NCI-H2107 (cell line): Measurements from ENCODE around the gene CD79B.
"Not testable (repeated sequence)": the region's sequence is repeated elsewhere in the genome, so short reads cannot be mapped to it uniquely, and the experiment has no call there.

Experiments used
- DNase-seq: peaks from one replicate; lab custom pipeline; 2025; lab: John Stamatoyannopoulos, UW

Gene CD79B

GRCh38 chr17:63910096-63910495, 22.0 kb downstream of the CD79B start:
- no peak for DNase-seq

- DNase-seq: not testable (repeated sequence)
Measured at GRCh38 chr17:63909586-63909985, 22.5 kb downstream of the CD79B start.

GRCh38 chr17:63907161-63907778, 24.9 kb downstream of the CD79B start:
- peak; percentile 21 for DNase-seq

GRCh38 chr17:63904796-63905195, 27.3 kb downstream of the CD79B start:
- not testable (repeated sequence) for DNase-seq

GRCh38 chr17:63903787-63904201, 28.3 kb downstream of the CD79B start:
- not testable (repeated sequence) for DNase-seq

- not testable (repeated sequence) for DNase-seq
Measured at GRCh38 chr17:63901971-63902370, 30.2 kb downstream of the CD79B start.

GRCh38 chr17:63898899-63899798, 33.0 kb downstream of the CD79B start:
- not testable (repeated sequence) for DNase-seq

- DNase-seq: not testable (repeated sequence)
Measured at GRCh38 chr17:63896524-63897354, 35.4 kb downstream of the CD79B start, which contains the start of gene CSH1. CSH1 (minus strand) TSS chr17:63896574; CDS start chr17:63896511, 63 bp downstream.

- not testable (repeated sequence) for DNase-seq
Measured at GRCh38 chr17:63894821-63895220, 37.3 kb downstream of the CD79B start.

GRCh38 chr17:63894021-63894420, 38.1 kb downstream of the CD79B start:
- DNase-seq: not testable (repeated sequence)

- not testable (repeated sequence) for DNase-seq
Measured at GRCh38 chr17:63892316-63893037, 39.7 kb downstream of the CD79B start.

- not testable (repeated sequence) for DNase-seq
Measured at GRCh38 chr17:63889026-63889848, 42.9 kb downstream of the CD79B start.

GRCh38 chr17:63885119-63885518, 47.0 kb downstream of the CD79B start:
- DNase-seq: not testable (repeated sequence)

- DNase-seq: not testable (repeated sequence)
Measured at GRCh38 chr17:63882626-63883126, 49.5 kb downstream of the CD79B start.

GRCh38 chr17:63881935-63882601, 50.1 kb downstream of the CD79B start, which contains the start of gene GH2:
GH2 (minus strand) TSS chr17:63881944; CDS start chr17:63881801, 143 bp downstream.
- no peak for DNase-seq

- not testable (repeated sequence) for DNase-seq
Measured at GRCh38 chr17:63881337-63881736, 50.8 kb downstream of the CD79B start.

- DNase-seq: no peak
Measured at GRCh38 chr17:63880706-63881105, 51.4 kb downstream of the CD79B start.
